Mammary epithelial cell (primary cell): Measurements from ENCODE around the gene CACNG4.

Experiments
- EZH2 ChIP-seq: IDR thresholded peaks from 2 replicates; pipeline ENCODE4 v1.6.1; 2012; ENCODE audit warnings: low read length, inconsistent platforms, borderline replicate concordance
- TF ChIP-seq, protein P1 (sequence below), 2 donors: IDR thresholded peaks in 1 of 2; conservative IDR thresholded peaks in 1 of 2; 2 replicates each; pipeline ENCODE4 v1.5.1; 2011 to 2012; ENCODE audit warnings: inconsistent platforms in 2 of 2, low read length in 2 of 2, mild to moderate bottlenecking in 2 of 2, control low read depth in 1 of 2, low read depth in 1 of 2; ENCODE audit not compliant: insufficient read depth in 1 of 2; ENCODE audit errors: extremely low read depth in 1 of 2

DNA sequence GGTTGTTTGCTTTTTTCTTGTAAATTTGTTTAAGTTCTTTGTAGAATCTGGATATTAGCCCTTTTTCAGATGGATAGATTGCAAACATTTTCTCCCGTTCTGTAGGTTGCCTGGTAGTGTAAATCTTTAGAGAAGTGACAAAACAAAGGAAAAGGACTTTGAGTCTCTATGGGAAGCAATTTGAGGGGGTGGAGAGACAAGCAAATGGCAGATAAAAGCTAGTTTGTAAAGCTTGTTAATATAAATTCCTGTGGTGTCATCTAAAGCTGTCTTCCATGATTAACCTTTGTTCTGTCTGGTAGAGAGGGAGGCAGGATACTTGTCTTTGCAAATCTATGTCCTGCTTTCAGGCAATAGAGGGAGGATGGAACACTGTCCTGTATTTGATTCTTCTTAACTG, 40.6 kb upstream of the CACNG4 start:
- TF ChIP-seq EZH2: no peak
- TF ChIP-seq, protein P1, sequence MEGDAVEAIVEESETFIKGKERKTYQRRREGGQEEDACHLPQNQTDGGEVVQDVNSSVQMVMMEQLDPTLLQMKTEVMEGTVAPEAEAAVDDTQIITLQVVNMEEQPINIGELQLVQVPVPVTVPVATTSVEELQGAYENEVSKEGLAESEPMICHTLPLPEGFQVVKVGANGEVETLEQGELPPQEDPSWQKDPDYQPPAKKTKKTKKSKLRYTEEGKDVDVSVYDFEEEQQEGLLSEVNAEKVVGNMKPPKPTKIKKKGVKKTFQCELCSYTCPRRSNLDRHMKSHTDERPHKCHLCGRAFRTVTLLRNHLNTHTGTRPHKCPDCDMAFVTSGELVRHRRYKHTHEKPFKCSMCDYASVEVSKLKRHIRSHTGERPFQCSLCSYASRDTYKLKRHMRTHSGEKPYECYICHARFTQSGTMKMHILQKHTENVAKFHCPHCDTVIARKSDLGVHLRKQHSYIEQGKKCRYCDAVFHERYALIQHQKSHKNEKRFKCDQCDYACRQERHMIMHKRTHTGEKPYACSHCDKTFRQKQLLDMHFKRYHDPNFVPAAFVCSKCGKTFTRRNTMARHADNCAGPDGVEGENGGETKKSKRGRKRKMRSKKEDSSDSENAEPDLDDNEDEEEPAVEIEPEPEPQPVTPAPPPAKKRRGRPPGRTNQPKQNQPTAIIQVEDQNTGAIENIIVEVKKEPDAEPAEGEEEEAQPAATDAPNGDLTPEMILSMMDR (conservative IDR thresholded peaks at IDR 0.05 in 1 of 2, IDR thresholded peaks at IDR 0.05 in 1 of 2; ENCODE audit: extremely low read depth in 1 of 2, insufficient read depth in 1 of 2, low read depth in 1 of 2, low read length in 2 of 2): no peak
